Measurements from ENCODE around the gene CHAF1A.

DNA sequence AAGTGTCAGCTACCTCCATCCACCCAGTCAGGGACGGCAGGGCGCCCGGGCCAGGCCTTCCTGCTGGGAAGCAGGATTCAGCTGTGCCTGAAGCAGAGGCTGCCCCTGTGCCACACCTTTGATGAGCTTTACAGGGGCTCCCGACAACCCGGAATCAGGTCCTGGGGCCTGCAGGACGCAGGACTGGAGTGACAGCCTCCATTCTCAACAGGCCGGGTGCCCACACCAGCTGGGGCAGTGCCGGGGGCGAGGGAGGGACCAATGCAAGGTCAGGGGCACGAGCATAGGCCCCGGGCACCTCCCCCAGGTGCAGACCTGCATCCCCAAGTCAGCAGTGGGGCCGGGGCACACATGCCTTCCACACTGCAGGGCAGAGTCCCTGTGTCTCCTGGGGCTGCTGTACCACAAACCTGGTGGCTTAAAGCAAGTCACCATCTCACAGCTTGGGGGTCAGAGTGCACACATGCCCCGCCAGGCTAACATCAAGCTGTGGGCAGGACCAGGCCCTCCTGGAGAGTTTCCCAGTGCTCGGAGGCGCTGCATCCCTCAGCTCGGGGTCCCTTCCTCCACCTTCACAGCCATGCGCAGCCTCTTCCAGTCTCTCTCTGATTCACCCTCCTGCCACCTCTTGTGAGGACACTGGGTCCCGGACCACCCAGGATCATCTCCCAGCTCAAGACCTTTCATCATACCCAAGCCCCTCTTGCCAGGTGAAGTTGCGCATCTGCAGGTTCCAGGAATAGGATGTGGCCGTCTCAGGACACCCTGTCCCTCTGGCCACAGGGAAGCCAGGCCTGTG, 41.7 kb downstream of the CHAF1A start:
- TF ChIP-seq CTCF (conservative IDR thresholded peaks at IDR 0.05; ENCODE audit: low read length): no peak
- no peak for TF ChIP-seq EZH2phosphoT487 (IDR thresholded peaks at IDR 0.05; ENCODE audit: borderline replicate concordance)
